Peyer's patch (tissue), 4 donors: Measurements from ENCODE around the gene RIMBP2. TPM values are rescaled to one million over a fixed set of nuclear protein-coding genes. Genes with fewer than 3 reads are reported as not detected.

Experiments
- DNase-seq, 3 donors: peaks; one replicate each; pipeline ENCODE4 v3.0.0-alpha.2; 2017 to 2019
- H3K27ac ChIP-seq, 4 donors: fragments of 200-600 bp; sonication (generic); one replicate each; pipeline ENCODE4 v1.5.1; 2016 to 2019
- H3K27me3 ChIP-seq, 2 donors: fragments of 200-600 bp; sonication (generic); one replicate each; pipeline ENCODE4 v1.5.1; 2019
- H3K36me3 ChIP-seq, 3 donors: fragments of 200-600 bp; sonication (generic); one replicate each; pipeline ENCODE4 v1.5.1; 2016 to 2019
- H3K4me1 ChIP-seq, 4 donors: fragments of 200-600 bp; sonication (generic); one replicate each; pipeline ENCODE4 v1.5.1; 2016 to 2019
- H3K4me3 ChIP-seq, 4 donors: fragments of 200-600 bp; sonication (generic); 1 replicate in 3 of 4; 2 replicates in 1 of 4; pipeline ENCODE4 v1.5.1; 2016 to 2019; ENCODE audit warnings: mild to moderate bottlenecking in 1 of 4
- H3K9me3 ChIP-seq, 4 donors: fragments of 200-600 bp; sonication (generic); one replicate each; pipeline ENCODE4 v1.5.1; 2016 to 2019; ENCODE audit warnings: mild to moderate bottlenecking in 1 of 4
- CTCF ChIP-seq, 6 experiments: fragments of 450-650 bp in 4 of 6; fragments of 200-600 bp in 2 of 6; sonication (generic) in 1 of 6; IDR thresholded peaks; one replicate each; pipeline ENCODE4 v1.5.1; 2017 to 2019; ENCODE audit warnings: antibody characterized with exemption in 6 of 6, mild to moderate bottlenecking in 3 of 6, moderate library complexity in 1 of 6
- POLR2A ChIP-seq, 2 donors: fragments of 450-650 bp; IDR thresholded peaks; one replicate each; pipeline ENCODE4 v1.5.1; 2017; ENCODE audit warnings: antibody characterized with exemption in 2 of 2, mild to moderate bottlenecking in 2 of 2, moderate library complexity in 2 of 2
- total RNA-seq, 4 donors: library from RNA; depleted of rRNA; stranded (reverse); fragments of >200 nt; gene quantifications; one replicate each; pipeline ENCODE4 v1.1.0, GENCODE V29; 2016

RIMBP2 gene
- total RNA-seq, 4 donors from 2014 or later, result 8.8 to 19.8 (median 16.0) TPM

- H3K27ac ChIP-seq, result no peak overlapping the region
- no peak overlapping the region for H3K4me3 ChIP-seq
- H3K36me3 ChIP-seq, result no peaks in the 10 kb centered on the region
- DNase-seq, result no peak
- H3K27me3 ChIP-seq, result no peaks in the 10 kb centered on the region
- no peaks in the 10 kb centered on the region for H3K9me3 ChIP-seq
- TF ChIP-seq CTCF (IDR thresholded peaks at IDR 0.05) (no peak), POLR2A (IDR thresholded peaks at IDR 0.05) (no peak)
- no peaks in the 10 kb centered on the region for H3K4me1 ChIP-seq
Measured at GRCh38 chr12:130491421-130492357, 224.4 kb downstream of the RIMBP2 start.

GRCh38 chr12:130490674-130491073, 225.4 kb downstream of the RIMBP2 start:
- DNase-seq, result no peak
- Histone ChIP-seq H3K4me3 (no peak overlapping the region), H3K9me3 (no peaks in the 10 kb centered on the region), H3K27me3 (no peaks in the 10 kb centered on the region), H3K27ac (no peak overlapping the region), H3K4me1 (no peaks in the 10 kb centered on the region), H3K36me3 (no peaks in the 10 kb centered on the region)
- TF ChIP-seq POLR2A (IDR thresholded peaks at IDR 0.05), result no peak
- no peak for TF ChIP-seq CTCF (IDR thresholded peaks at IDR 0.05)

- H3K27me3 ChIP-seq, result no peaks in the 10 kb centered on the region
- no peak overlapping the region for H3K4me3 ChIP-seq
- DNase-seq, result no peak
- H3K9me3 ChIP-seq, result no peaks in the 10 kb centered on the region
- TF ChIP-seq CTCF (IDR thresholded peaks at IDR 0.05), result no peak
- TF ChIP-seq POLR2A (IDR thresholded peaks at IDR 0.05), result no peak
- no peak overlapping the region for H3K27ac ChIP-seq
- no peaks in the 10 kb centered on the region for H3K4me1 ChIP-seq
- no peaks in the 10 kb centered on the region for H3K36me3 ChIP-seq
Measured at GRCh38 chr12:130489293-130489692, 226.8 kb downstream of the RIMBP2 start.

GRCh38 chr12:130488358-130488710, 227.8 kb downstream of the RIMBP2 start:
- H3K9me3 ChIP-seq, result no peaks in the 10 kb centered on the region
- H3K27me3 ChIP-seq, result no peaks in the 10 kb centered on the region
- H3K36me3 ChIP-seq, result no peaks in the 10 kb centered on the region
- H3K4me3 ChIP-seq, result no peak overlapping the region
- no peak overlapping the region for H3K27ac ChIP-seq
- TF ChIP-seq CTCF (IDR thresholded peaks at IDR 0.05), result no peak
- no peak for TF ChIP-seq POLR2A (IDR thresholded peaks at IDR 0.05)
- no peak for DNase-seq
- H3K4me1 ChIP-seq, result no peaks in the 10 kb centered on the region

- no peaks in the 10 kb centered on the region for H3K4me1 ChIP-seq
- no peak overlapping the region for H3K4me3 ChIP-seq
- no peak for TF ChIP-seq POLR2A (IDR thresholded peaks at IDR 0.05)
- no peak for TF ChIP-seq CTCF (IDR thresholded peaks at IDR 0.05)
- H3K27me3 ChIP-seq, result no peaks in the 10 kb centered on the region
- no peak overlapping the region for H3K27ac ChIP-seq
- no peak for DNase-seq
- H3K36me3 ChIP-seq, result no peaks in the 10 kb centered on the region
- H3K9me3 ChIP-seq, result no peaks in the 10 kb centered on the region
Measured at GRCh38 chr12:130487636-130488357, 228.3 kb downstream of the RIMBP2 start.
